Measurements from ENCODE around the gene CDC42BPG.

CDC42BPG gene

DNA sequence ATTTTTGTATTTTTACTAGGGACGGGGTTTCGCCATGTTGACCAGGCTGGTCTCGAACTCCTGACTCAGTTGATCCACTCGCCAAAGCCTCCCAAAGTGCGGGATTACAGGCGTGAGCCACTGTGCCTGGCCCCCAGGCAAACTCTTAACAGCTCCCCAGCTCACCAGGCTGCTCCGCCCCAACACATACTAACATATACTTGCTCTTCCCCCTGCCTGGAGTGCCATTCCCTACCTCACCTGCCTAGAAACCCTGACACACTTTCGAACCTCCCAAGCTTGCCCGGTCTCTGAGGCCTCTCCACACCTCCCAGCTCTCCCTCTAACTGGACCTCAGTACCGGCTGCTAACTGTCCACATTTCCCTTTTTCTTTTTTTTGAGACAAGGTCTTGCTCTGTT is 49.9 kb downstream of the CDC42BPG start:
- H3K4me3 ChIP-seq (ENCODE audit: low read length) = no peak overlapping the region
- DNase-seq (ENCODE audit: low read depth) = no peak
- TF ChIP-seq, protein P1, sequence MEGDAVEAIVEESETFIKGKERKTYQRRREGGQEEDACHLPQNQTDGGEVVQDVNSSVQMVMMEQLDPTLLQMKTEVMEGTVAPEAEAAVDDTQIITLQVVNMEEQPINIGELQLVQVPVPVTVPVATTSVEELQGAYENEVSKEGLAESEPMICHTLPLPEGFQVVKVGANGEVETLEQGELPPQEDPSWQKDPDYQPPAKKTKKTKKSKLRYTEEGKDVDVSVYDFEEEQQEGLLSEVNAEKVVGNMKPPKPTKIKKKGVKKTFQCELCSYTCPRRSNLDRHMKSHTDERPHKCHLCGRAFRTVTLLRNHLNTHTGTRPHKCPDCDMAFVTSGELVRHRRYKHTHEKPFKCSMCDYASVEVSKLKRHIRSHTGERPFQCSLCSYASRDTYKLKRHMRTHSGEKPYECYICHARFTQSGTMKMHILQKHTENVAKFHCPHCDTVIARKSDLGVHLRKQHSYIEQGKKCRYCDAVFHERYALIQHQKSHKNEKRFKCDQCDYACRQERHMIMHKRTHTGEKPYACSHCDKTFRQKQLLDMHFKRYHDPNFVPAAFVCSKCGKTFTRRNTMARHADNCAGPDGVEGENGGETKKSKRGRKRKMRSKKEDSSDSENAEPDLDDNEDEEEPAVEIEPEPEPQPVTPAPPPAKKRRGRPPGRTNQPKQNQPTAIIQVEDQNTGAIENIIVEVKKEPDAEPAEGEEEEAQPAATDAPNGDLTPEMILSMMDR (IDR thresholded peaks at IDR 0.05; ENCODE audit: insufficient read depth, low read depth, low read length, missing control alignments) = no peak

DNA sequence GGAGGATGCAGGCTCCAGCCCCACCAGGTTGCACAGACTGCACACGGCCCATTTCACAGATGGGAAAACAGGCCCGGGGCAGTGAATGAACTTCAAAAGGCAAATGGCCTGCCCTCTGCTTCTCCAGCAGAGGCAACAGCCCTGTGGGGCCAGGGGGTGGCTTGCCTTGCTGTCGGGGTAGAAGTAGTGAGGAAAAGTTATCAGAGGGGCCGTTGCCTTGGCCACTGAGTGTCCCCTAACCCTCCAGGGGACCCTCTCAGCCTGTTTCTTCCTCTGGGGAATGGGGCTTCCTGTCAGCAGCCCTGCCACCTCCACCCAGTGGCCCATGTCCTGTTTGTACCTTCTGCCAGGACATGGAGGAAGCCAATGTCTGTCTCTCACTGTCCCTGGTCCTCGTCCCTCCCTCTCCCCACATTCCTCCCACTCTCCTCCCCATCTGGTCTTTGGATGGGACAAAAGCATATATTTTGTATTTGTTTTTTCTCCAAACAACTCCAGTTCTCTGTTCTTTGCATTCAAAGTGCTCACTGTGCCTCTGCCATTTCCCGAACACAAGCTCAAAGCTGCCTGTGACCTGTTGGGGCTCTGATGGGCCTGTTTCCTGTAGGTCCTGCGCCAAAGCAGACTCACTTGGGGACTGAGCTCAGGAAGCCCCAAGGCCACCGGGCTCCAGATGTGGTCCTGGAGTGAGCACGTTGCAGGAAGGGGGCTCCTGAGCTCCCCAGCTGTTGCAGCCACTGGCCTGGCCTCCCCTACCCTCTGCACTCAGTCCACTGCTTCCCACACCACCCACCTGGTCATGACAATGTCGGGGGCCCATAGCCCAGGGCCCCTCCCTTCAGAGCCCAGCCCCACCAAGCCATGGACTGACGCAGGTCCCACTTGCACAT is 50.9 kb downstream of the CDC42BPG start:
- TF ChIP-seq, protein P1 (IDR thresholded peaks at IDR 0.05; ENCODE audit: insufficient read depth, low read depth, low read length, missing control alignments) = no peak
- no peak for DNase-seq (ENCODE audit: low read depth)

DNA sequence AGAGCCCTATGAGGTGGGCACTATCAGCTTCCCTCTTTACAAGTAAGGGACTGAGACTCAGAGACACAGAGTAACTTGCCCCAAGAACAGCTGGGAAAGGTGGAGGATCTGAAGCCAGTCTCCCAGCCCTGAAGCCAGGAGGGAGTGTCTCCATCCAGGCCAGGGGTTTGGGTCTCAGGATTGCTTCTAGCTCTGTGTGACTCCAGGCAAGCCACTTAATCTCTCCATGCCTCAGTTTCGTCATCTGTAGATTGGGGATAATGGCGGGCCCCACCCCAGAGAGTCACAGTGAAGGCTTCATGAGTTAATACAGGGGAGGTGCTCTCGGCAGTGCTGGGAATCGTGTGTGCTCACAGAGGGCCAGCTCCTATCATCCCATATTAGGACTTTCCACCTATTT is 52.0 kb downstream of the CDC42BPG start:
- H3K4me3 ChIP-seq (ENCODE audit: low read length) = no peak overlapping the region
- DNase-seq (ENCODE audit: low read depth) = no peak
- TF ChIP-seq, protein P1 (IDR thresholded peaks at IDR 0.05; ENCODE audit: insufficient read depth, low read depth, low read length, missing control alignments) = no peak

More for the DNA sequence above, 50.9 kb downstream of the CDC42BPG start:
- no peak overlapping the region for H3K4me3 ChIP-seq (ENCODE audit: low read length)

DNA sequence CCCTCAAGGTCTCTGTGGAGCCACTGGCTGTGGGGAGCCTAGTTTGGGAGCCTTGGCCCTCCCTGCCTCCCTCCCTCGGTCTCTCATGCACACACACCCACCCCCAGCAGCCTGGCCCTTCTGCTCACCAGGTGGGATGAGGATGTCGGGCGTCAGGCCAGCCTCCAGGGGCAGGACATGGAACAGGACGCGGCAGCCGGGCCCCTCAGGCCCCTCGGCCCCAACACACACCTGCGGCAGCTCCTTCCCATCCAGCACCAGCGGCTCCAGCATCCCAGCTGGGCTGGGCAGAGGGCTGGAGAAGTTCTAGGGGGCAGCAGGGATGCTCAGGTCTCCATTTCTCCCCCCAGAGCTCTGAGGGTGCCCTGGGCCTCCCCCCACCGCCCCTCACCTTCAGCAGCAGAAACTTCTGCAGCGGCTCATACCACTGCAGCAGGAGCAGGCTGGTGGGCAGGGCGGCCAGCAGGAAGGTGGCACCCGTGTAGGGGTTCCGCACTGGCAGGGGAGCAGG is 52.6 kb downstream of the CDC42BPG start:
- no peak for DNase-seq (ENCODE audit: low read depth)
- TF ChIP-seq, protein P1 (IDR thresholded peaks at IDR 0.05; ENCODE audit: insufficient read depth, low read depth, low read length, missing control alignments) = no peak
- H3K4me3 ChIP-seq (ENCODE audit: low read length) = no peak overlapping the region

DNA sequence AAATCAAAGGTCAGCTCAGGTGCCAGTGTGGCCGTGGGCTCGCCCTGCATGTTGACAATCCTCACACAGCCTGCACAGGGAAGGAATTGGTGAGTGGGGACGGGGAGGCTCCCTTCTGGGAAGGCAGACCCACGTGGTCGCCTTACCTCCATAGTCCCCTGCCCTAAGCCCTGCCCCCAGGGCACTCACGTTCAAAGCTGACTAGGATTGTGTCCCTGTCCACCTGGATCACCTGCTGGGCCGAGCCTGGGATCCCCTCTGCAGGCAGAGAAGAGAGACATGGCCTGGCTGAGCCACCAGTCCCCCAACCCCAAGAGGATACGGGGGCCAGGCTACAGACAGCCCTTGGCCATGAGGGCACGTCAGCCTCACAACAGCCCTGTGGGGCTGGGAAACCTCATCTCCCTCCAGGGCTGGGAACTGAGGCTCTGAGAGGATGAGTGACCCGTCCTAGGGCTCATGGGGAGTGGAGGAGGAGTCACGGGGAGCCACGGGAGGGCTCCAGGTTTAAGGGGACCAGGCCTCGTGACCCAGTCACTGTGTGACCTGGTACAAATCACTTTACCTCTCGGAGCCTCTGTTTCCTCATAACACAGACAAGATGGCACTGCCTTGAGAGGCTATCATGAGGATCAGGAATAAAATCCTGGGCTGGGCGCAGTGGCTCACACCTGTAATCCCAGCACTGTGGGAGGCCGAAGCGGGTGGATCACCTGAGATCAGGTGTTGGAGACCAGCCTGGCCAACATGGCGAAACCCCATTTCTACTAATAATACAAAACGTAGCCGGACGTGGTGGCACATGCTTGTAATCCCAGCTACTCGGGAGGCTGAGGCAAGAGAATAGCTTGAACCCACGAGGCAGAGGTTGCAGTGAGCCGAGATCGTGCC is 54.0 kb downstream of the CDC42BPG start:
- no peak overlapping the region for H3K4me3 ChIP-seq (ENCODE audit: low read length)
- TF ChIP-seq, protein P1 (IDR thresholded peaks at IDR 0.05; ENCODE audit: insufficient read depth, low read depth, low read length, missing control alignments) = no peak
- DNase-seq (ENCODE audit: low read depth) = no peak

DNA sequence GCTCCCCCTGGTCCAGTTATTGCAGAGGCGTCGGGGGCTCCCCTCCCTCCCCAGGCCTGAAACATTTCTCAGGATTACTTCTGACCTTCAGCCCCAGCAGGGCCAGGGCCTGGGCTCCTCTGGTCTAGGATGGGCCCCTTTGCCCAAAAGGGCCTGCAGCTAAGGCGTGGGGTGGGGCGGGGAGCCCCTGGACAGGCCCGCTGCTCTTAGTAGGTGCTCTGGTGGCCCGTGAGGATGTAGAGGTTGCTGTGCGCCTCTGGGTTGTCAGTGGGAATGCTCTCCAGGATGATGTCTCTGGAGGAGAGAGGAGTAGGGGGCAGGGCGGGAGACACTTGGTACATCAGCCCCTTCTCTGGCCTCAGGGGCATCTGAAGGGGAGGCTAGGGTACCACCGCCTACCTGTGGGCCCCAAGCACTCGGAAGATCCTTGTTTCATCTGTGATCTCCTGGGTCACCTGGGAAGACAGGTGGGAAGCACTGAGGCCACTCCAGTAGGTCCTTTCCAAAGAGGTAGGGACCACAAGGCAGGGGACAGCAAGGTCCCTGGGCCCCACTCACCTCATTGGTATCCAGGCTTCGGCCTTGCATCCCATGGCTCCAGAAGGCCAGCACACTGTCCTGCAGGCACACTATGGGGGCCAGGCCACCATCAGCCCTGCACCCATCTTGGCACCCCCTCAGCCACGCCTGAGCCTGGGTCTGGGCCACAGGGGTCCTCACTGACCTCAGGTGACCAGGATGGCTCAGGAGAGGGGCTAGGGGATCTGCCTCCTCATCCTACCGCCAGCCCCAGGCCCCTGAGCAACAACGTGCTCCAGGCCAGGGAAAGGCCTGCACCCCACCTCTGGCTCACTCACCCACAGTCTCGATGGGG is 54.9 kb downstream of the CDC42BPG start:
- no peak for DNase-seq (ENCODE audit: low read depth)
- TF ChIP-seq, protein P1 (IDR thresholded peaks at IDR 0.05; ENCODE audit: insufficient read depth, low read depth, low read length, missing control alignments) = no peak
- no peak overlapping the region for H3K4me3 ChIP-seq (ENCODE audit: low read length)

Measured in epithelial cell of esophagus (primary cell).